SK-N-SH (cell line): ENCODE data around the gene UBR3. TPM values are rescaled to one million over a fixed set of nuclear protein-coding genes. Genes with fewer than 3 reads are reported as not detected.
A peak's percentile ranks its signal among the peaks of the same experiment; 100 is the strongest.

Experiments used
- CTCF ChIA-PET: fragments of 300-600, 350-600 bp; formaldehyde crosslinking; extraction: SDS; loops from one replicate; lab custom pipeline; 2021; lab: Yijun Ruan, JAX
- POLR2A ChIA-PET: fragments of 350-600 bp; sonication (Branson Sonifier 250); formaldehyde crosslinking; extraction: SDS; loops from one replicate; lab custom pipeline; 2020; ENCODE audit warnings: antibody characterized with exemption, inconsistent platforms; lab: Yijun Ruan, JAX
- DNase-seq: peaks from one replicate; pipeline ENCODE4 v3.0.0; 2012
- H2AFZ ChIP-seq: fragments of 200-600 bp; sonication (generic); 2 replicates; pipeline ENCODE4 v1.8.1; 2016; ENCODE audit warnings: antibody characterized with exemption, mild to moderate bottlenecking, low read depth
- H3F3A ChIP-seq: fragments of 200-600 bp; sonication (generic); replicated peaks from 2 replicates; pipeline ENCODE3; 2016; ENCODE audit warnings: antibody characterized with exemption, mild to moderate bottlenecking; ENCODE audit not compliant: insufficient read depth
- H3K27ac ChIP-seq, 2 experiments: fragments of 200-500 bp in 1 of 2; fragments of 200-600 bp in 1 of 2; sonication (Bioruptor generic) in 1 of 2; sonication (generic), shearing (Covaris generic) in 1 of 2; 2 replicates each; pipeline versions ENCODE4 v1.5.1 to v1.6.1; 2014 to 2016; ENCODE audit warnings: low read depth in 2 of 2, inconsistent platforms in 1 of 2, low read length in 1 of 2, mild to moderate bottlenecking in 1 of 2, mixed read lengths in 1 of 2
- H3K27me3 ChIP-seq: fragments of 200-600 bp; sonication (generic), shearing (Covaris generic); 2 replicates; pipeline ENCODE4 v1.6.1; 2016; ENCODE audit warnings: mixed run types; ENCODE audit not compliant: insufficient read depth
- H3K36me3 ChIP-seq, 2 experiments: fragments of 200-500 bp in 1 of 2; fragments of 200-600 bp in 1 of 2; sonication (Bioruptor generic) in 1 of 2; sonication (generic) in 1 of 2; replicated peaks in 1 of 2; 2 replicates each; pipeline versions ENCODE3 to v1.5.1; 2014 to 2016; ENCODE audit warnings: low read length in 1 of 2, mild to moderate bottlenecking in 1 of 2; ENCODE audit not compliant: insufficient read depth in 2 of 2, control insufficient read depth in 1 of 2
- H3K4me1 ChIP-seq, 2 experiments: fragments of 200-500 bp in 1 of 2; fragments of 200-600 bp in 1 of 2; sonication (Bioruptor generic) in 1 of 2; sonication (generic), shearing (Covaris generic) in 1 of 2; 2 replicates each; pipeline versions ENCODE4 v1.5.1 to v1.6.1; 2014 to 2016; ENCODE audit warnings: low read depth in 1 of 2, low read length in 1 of 2, mixed run types in 1 of 2; ENCODE audit not compliant: insufficient read depth in 2 of 2, control insufficient read depth in 1 of 2
- H3K4me2 ChIP-seq: fragments of 200-600 bp; sonication (generic), shearing (Covaris generic); 2 replicates; pipeline ENCODE4 v1.6.1; 2017; ENCODE audit warnings: mixed run types
- H3K4me3 ChIP-seq, 2 experiments: fragments of 200-500 bp in 1 of 2; fragments of 200-600 bp in 1 of 2; sonication (Bioruptor generic) in 1 of 2; sonication (generic), shearing (Covaris generic) in 1 of 2; 2 replicates each; pipeline versions ENCODE4 v1.5.1 to v1.8.1; 2014 to 2016; ENCODE audit warnings: low read depth in 2 of 2, inconsistent platforms in 1 of 2, low read length in 1 of 2, mild to moderate bottlenecking in 1 of 2, mixed read lengths in 1 of 2, moderate library complexity in 1 of 2
- H3K79me2 ChIP-seq: fragments of 200-600 bp; sonication (generic); 2 replicates; pipeline ENCODE4 v1.8.1; 2017; ENCODE audit warnings: mild to moderate bottlenecking; ENCODE audit not compliant: insufficient read depth
- H3K9ac ChIP-seq: fragments of 200-600 bp; sonication (generic); 2 replicates; pipeline ENCODE4 v1.6.1; 2017; ENCODE audit warnings: mixed run types
- H3K9me2 ChIP-seq: fragments of 200-600 bp; sonication (generic); 2 replicates; pipeline ENCODE4 v1.6.1; 2017; ENCODE audit warnings: mixed run types
- H3K9me3 ChIP-seq: fragments of 200-600 bp; sonication (generic); 2 replicates; pipeline ENCODE4 v1.6.1; 2017; ENCODE audit warnings: mixed run types, mild to moderate bottlenecking, moderate library complexity
- H4K20me1 ChIP-seq: fragments of 200-600 bp; sonication (generic); 2 replicates; pipeline ENCODE4 v1.6.1; 2017; ENCODE audit warnings: mild to moderate bottlenecking, mixed run types; ENCODE audit not compliant: insufficient read depth
- CHD2 ChIP-seq: fragments of 150-350 bp; IDR thresholded peaks from 2 replicates; pipeline ENCODE4 v1.6.1; 2018; ENCODE audit warnings: low read length; ENCODE audit not compliant: partially characterized antibody
- ELF1 ChIP-seq: IDR thresholded peaks from 2 replicates; pipeline ENCODE4 v1.4.0; 2012
- EP300 ChIP-seq, 2 experiments: IDR thresholded peaks; 2 replicates each; pipeline versions ENCODE4 v1.4.0 to v1.6.1; 2012; ENCODE audit warnings: borderline replicate concordance in 1 of 2, low read depth in 1 of 2, low read length in 1 of 2
- EZH2phosphoT487 ChIP-seq: fragments of 200-600 bp; sonication (generic); IDR thresholded peaks from 2 replicates; pipeline ENCODE4 v1.6.1; 2017; ENCODE audit warnings: low read depth, mixed run types, mild to moderate bottlenecking, antibody characterized with exemption, moderate library complexity, borderline replicate concordance
- FOSL2 ChIP-seq: IDR thresholded peaks from 2 replicates; pipeline ENCODE4 v1.4.0; 2012; ENCODE audit warnings: low read depth, mild to moderate bottlenecking, moderate library complexity, borderline replicate concordance
- FOXJ3 ChIP-seq: sonication (generic); formaldehyde crosslinking; IDR thresholded peaks from 2 replicates; pipeline ENCODE4 v1.5.1; 2020; ENCODE audit warnings: mild to moderate bottlenecking, missing genetic modification reagents
- FOXM1 ChIP-seq: IDR thresholded peaks from 2 replicates; pipeline ENCODE4 v1.4.0; 2012; ENCODE audit warnings: low read depth, mild to moderate bottlenecking
- GABPA ChIP-seq: IDR thresholded peaks from 2 replicates; pipeline ENCODE4 v1.4.0; 2012; ENCODE audit warnings: low read depth, mild to moderate bottlenecking
- MEF2A ChIP-seq: IDR thresholded peaks from 2 replicates; pipeline ENCODE4 v1.4.0; 2012; ENCODE audit warnings: low read depth, borderline replicate concordance
- NRF1 ChIP-seq: IDR thresholded peaks from 2 replicates; pipeline ENCODE4 v1.6.1; 2012; ENCODE audit warnings: low read depth, mild to moderate bottlenecking, low read length
- RAD21 ChIP-seq: IDR thresholded peaks from 2 replicates; pipeline ENCODE4 v1.6.1; 2012; ENCODE audit warnings: mild to moderate bottlenecking, low read length
- RCOR1 ChIP-seq: fragments of 150-350 bp; IDR thresholded peaks from 2 replicates; pipeline ENCODE4 v1.6.1; 2017; ENCODE audit warnings: antibody characterized with exemption, low read length
- RFX5 ChIP-seq: IDR thresholded peaks from 2 replicates; pipeline ENCODE4 v1.6.1; 2012; ENCODE audit warnings: mild to moderate bottlenecking, improper control_type of control experiment, low read length
- RXRA ChIP-seq: IDR thresholded peaks from 2 replicates; pipeline ENCODE4 v1.4.0; 2012; ENCODE audit warnings: low read depth, mild to moderate bottlenecking, borderline replicate concordance
- SIN3A ChIP-seq: IDR thresholded peaks from 2 replicates; pipeline ENCODE4 v1.6.1; 2012; ENCODE audit warnings: low read depth, mild to moderate bottlenecking, low read length, moderate library complexity, borderline replicate concordance
- SMC3 ChIP-seq: IDR thresholded peaks from 2 replicates; pipeline ENCODE4 v1.6.1; 2012; ENCODE audit warnings: low read depth, low read length, improper control_type of control experiment
- TAF1 ChIP-seq: IDR thresholded peaks from 2 replicates; pipeline ENCODE4 v1.6.1; 2012; ENCODE audit warnings: low read depth, mild to moderate bottlenecking, low read length, moderate library complexity, borderline replicate concordance
- YY1 ChIP-seq: IDR thresholded peaks from 2 replicates; pipeline ENCODE4 v1.4.0; 2012; ENCODE audit warnings: low read depth, mild to moderate bottlenecking
- WGBS: methylation state at CpG from one replicate; pipeline ENCODE4 v1.1.6; 2017; ENCODE audit warnings: low lambda C conversion rate; 5-methylcytosine and 5-hydroxymethylcytosine counted together
- polyA plus RNA-seq, 3 experiments: library from polyadenylated mRNA; depleted of rRNA; stranded (reverse); fragments of >200 nt; gene quantifications; 2 replicates each; pipeline ENCODE4 v1.2.3, GENCODE V29; 2012
- TF ChIP-seq, protein P1 (sequence below): fragments of 200-600 bp; sonication (generic); IDR thresholded peaks from 2 replicates; pipeline ENCODE4 v1.6.1; 2017; ENCODE audit warnings: antibody characterized with exemption, mild to moderate bottlenecking, moderate library complexity
- TF ChIP-seq, protein P2 (sequence below): fragments of 150-350 bp; IDR thresholded peaks from 2 replicates; pipeline ENCODE4 v1.6.1; 2017; ENCODE audit warnings: antibody characterized with exemption, low read length, low read depth, borderline replicate concordance
- TF ChIP-seq, protein P3 (sequence below): fragments of 150-350 bp; IDR thresholded peaks from 2 replicates; pipeline ENCODE4 v1.6.1; 2016; ENCODE audit warnings: mild to moderate bottlenecking, low read depth, low read length
- TF ChIP-seq, protein P4 (sequence below): IDR thresholded peaks from 2 replicates; pipeline ENCODE4 v1.4.0; 2012; ENCODE audit warnings: low read depth, borderline replicate concordance
- TF ChIP-seq, protein P5 (sequence below): IDR thresholded peaks from 2 replicates; pipeline ENCODE4 v1.4.0; 2012; ENCODE audit warnings: low read depth

The UBR3 gene
- polyA plus RNA-seq, 1 of the 3 experiments (the other 2 are of a cell fraction) = 5.2 TPM

DNA sequence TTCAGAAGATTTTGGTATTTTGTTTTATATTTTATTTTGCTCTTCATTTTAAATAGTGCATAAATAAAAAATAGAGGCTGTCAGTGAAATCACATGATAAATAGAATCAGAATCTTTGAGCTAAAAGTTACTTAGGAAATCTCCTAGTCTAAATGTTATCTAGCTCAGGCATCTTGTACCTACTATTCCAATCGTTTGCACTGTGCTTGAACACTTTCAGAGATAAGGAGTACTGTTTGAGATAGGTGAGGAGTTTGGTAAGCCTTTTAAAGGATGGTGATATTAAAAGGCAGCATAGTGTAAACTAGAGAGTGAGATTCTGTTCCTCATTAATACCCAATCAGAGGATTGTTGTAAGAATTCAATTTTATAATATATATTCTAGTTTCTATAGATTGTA is 193.5 kb downstream of the UBR3 start:
- no peak overlapping the region for H2AFZ ChIP-seq
- no peaks in the 10 kb centered on the region for H3F3A ChIP-seq
- no peak overlapping the region for H3K4me2 ChIP-seq
- H3K9ac ChIP-seq = no peak overlapping the region
- POLR2A ChIA-PET = no interaction called here
- CTCF ChIA-PET = no interaction called here
- no peaks in the 10 kb centered on the region for H4K20me1 ChIP-seq
- WGBS = 39% methylated on average over 1 of the region's 1 CpG
- TF ChIP-seq TAF1 (no peak), FOSL2 (no peak)
- TF ChIP-seq, all 33 proteins: peak for 0
- no peaks in the 10 kb centered on the region for H3K79me2 ChIP-seq
- H3K27me3 ChIP-seq = no peaks in the 10 kb centered on the region
- no peak overlapping the region for H3K27ac ChIP-seq
- DNase-seq = no peak
- peaks cover 5 to 10% of the 10 kb centered on the region in 2 experiments; a peak in 2 of 4 replicates for H3K4me1 ChIP-seq
- H3K4me3 ChIP-seq = no peak overlapping the region
- H3K9me2 ChIP-seq = no peaks in the 10 kb centered on the region
- peaks cover 3 to 7% of the 10 kb centered on the region in 2 experiments for H3K36me3 ChIP-seq
- H3K9me3 ChIP-seq = no peaks in the 10 kb centered on the region; the same call in 1 of the 2 replicates

DNA sequence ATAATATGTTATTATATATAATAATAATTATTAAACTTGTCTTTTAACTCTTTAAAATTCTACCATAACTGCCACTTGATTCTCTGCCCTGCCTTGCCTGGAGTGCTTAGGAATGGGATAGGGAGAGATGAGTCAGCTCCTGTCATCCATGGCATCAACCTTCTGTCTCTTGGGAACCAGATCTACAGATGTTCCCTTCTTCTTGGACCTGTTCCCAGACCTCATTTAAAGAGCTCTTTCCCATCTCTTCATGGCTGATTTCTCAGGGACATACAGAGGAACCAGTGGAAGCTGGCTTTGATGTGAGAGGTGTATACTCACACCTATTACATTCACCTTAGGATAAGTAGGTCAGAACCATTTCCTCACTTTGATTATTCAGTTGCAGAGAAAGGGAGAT is 195.4 kb downstream of the UBR3 start:
- H3F3A ChIP-seq = no peaks in the 10 kb centered on the region
- H3K79me2 ChIP-seq = no peaks in the 10 kb centered on the region
- H3K27me3 ChIP-seq = no peaks in the 10 kb centered on the region
- ChIA-PET CTCF (interaction anchor here (0.6 to 1.0 kb wide), 2 partner anchors 21 to 156 kb away, joined by 3 read pairs; no protein-coding TSS in a partner anchor), POLR2A (no interaction called here)
- DNase-seq = no peak
- no peak overlapping the region for H3K9ac ChIP-seq
- H3K9me2 ChIP-seq = no peaks in the 10 kb centered on the region
- peak overlapping the region in 1 of 2 experiments; percentile 55; a peak in 1 of 4 replicates for H3K27ac ChIP-seq
- H3K4me3 ChIP-seq = no peak overlapping the region
- no peak overlapping the region for H3K4me2 ChIP-seq
- H2AFZ ChIP-seq = no peak overlapping the region
- peaks cover 5 to 10% of the 10 kb centered on the region in 2 experiments; a peak in 2 of 4 replicates for H3K4me1 ChIP-seq
- H3K36me3 ChIP-seq = peaks cover 3 to 4% of the 10 kb centered on the region in 2 experiments
- H4K20me1 ChIP-seq = no peaks in the 10 kb centered on the region
- H3K9me3 ChIP-seq = no peaks in the 10 kb centered on the region
- TF ChIP-seq MEF2A (no peak), FOSL2 (peak; percentile 69), TAF1 (no peak), RAD21 (no peak), FOXJ3 (no peak), RFX5 (no peak), RXRA (no peak), SIN3A (no peak), FOXM1 (no peak), YY1 (no peak), RCOR1 (no peak), EZH2phosphoT487 (no peak), SMC3 (no peak), GABPA (no peak), NRF1 (no peak), CHD2 (no peak), EP300 (IDR thresholded peaks at IDR 0.05; ENCODE audit: borderline replicate concordance in 1 of 2, low read depth in 1 of 2, low read length in 1 of 2) (no peak; a peak in 1 of 4 replicates), ELF1 (no peak)
- TF ChIP-seq, protein P1, sequence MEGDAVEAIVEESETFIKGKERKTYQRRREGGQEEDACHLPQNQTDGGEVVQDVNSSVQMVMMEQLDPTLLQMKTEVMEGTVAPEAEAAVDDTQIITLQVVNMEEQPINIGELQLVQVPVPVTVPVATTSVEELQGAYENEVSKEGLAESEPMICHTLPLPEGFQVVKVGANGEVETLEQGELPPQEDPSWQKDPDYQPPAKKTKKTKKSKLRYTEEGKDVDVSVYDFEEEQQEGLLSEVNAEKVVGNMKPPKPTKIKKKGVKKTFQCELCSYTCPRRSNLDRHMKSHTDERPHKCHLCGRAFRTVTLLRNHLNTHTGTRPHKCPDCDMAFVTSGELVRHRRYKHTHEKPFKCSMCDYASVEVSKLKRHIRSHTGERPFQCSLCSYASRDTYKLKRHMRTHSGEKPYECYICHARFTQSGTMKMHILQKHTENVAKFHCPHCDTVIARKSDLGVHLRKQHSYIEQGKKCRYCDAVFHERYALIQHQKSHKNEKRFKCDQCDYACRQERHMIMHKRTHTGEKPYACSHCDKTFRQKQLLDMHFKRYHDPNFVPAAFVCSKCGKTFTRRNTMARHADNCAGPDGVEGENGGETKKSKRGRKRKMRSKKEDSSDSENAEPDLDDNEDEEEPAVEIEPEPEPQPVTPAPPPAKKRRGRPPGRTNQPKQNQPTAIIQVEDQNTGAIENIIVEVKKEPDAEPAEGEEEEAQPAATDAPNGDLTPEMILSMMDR = no peak
- TF ChIP-seq, protein P2, sequence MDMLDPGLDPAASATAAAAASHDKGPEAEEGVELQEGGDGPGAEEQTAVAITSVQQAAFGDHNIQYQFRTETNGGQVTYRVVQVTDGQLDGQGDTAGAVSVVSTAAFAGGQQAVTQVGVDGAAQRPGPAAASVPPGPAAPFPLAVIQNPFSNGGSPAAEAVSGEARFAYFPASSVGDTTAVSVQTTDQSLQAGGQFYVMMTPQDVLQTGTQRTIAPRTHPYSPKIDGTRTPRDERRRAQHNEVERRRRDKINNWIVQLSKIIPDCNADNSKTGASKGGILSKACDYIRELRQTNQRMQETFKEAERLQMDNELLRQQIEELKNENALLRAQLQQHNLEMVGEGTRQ = no peak
- TF ChIP-seq, protein P3, sequence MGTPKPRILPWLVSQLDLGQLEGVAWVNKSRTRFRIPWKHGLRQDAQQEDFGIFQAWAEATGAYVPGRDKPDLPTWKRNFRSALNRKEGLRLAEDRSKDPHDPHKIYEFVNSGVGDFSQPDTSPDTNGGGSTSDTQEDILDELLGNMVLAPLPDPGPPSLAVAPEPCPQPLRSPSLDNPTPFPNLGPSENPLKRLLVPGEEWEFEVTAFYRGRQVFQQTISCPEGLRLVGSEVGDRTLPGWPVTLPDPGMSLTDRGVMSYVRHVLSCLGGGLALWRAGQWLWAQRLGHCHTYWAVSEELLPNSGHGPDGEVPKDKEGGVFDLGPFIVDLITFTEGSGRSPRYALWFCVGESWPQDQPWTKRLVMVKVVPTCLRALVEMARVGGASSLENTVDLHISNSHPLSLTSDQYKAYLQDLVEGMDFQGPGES = no peak
- TF ChIP-seq, protein P4, sequence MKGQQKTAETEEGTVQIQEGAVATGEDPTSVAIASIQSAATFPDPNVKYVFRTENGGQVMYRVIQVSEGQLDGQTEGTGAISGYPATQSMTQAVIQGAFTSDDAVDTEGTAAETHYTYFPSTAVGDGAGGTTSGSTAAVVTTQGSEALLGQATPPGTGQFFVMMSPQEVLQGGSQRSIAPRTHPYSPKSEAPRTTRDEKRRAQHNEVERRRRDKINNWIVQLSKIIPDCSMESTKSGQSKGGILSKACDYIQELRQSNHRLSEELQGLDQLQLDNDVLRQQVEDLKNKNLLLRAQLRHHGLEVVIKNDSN = no peak
- TF ChIP-seq, protein P5, sequence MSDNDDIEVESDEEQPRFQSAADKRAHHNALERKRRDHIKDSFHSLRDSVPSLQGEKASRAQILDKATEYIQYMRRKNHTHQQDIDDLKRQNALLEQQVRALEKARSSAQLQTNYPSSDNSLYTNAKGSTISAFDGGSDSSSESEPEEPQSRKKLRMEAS = no peak
